Ishikawa (cell line): Measurements from ENCODE around the gene RCOR2.
A peak's percentile ranks its signal among the peaks of the same experiment; 100 is the strongest.

ENCODE experiments used
- CEBPB ChIP-seq: IDR thresholded peaks from 2 replicates; pipeline ENCODE4 v1.6.1; 2012
- CREB1 ChIP-seq: IDR thresholded peaks from 2 replicates; pipeline ENCODE4 v1.6.1; 2012; ENCODE audit warnings: low read depth
- EGR1 ChIP-seq: IDR thresholded peaks from 2 replicates; pipeline ENCODE4 v1.6.1; 2012
- EP300 ChIP-seq: IDR thresholded peaks from 2 replicates; pipeline ENCODE4 v1.6.1; 2012; ENCODE audit warnings: borderline replicate concordance
- FOXM1 ChIP-seq: IDR thresholded peaks from 2 replicates; pipeline ENCODE4 v1.6.1; 2012; ENCODE audit warnings: low read depth, borderline replicate concordance
- NFIC ChIP-seq: IDR thresholded peaks from 2 replicates; pipeline ENCODE4 v1.6.1; 2012
- RAD21 ChIP-seq: IDR thresholded peaks from 2 replicates; pipeline ENCODE4 v1.6.1; 2012; ENCODE audit warnings: low read depth
- REST ChIP-seq: IDR thresholded peaks from 2 replicates; pipeline ENCODE4 v1.6.1; 2012; ENCODE audit warnings: low read depth, mild to moderate bottlenecking
- TAF1 ChIP-seq: IDR thresholded peaks from 2 replicates; pipeline ENCODE4 v1.6.1; 2012; ENCODE audit warnings: low read depth, mild to moderate bottlenecking
- TCF12 ChIP-seq: IDR thresholded peaks from 2 replicates; pipeline ENCODE4 v1.6.1; 2012; ENCODE audit warnings: low read depth
- TEAD4 ChIP-seq: IDR thresholded peaks from 2 replicates; pipeline ENCODE4 v1.6.1; 2012
- USF1 ChIP-seq: IDR thresholded peaks from 2 replicates; pipeline ENCODE4 v1.6.1; 2012
- YY1 ChIP-seq: IDR thresholded peaks from 2 replicates; pipeline ENCODE4 v1.6.1; 2012; ENCODE audit warnings: low read depth
- ZBTB7A ChIP-seq: IDR thresholded peaks from 2 replicates; pipeline ENCODE4 v1.6.1; 2012; ENCODE audit warnings: low read depth
- TF ChIP-seq, protein P1 (sequence below): IDR thresholded peaks from 2 replicates; pipeline ENCODE4 v1.6.1; 2012

Gene RCOR2

GRCh38 chr11:63908631-63909401 is 8.1 kb downstream of the RCOR2 start:
- TF ChIP-seq TAF1 (no peak), EGR1 (peak; percentile 97)

DNA sequence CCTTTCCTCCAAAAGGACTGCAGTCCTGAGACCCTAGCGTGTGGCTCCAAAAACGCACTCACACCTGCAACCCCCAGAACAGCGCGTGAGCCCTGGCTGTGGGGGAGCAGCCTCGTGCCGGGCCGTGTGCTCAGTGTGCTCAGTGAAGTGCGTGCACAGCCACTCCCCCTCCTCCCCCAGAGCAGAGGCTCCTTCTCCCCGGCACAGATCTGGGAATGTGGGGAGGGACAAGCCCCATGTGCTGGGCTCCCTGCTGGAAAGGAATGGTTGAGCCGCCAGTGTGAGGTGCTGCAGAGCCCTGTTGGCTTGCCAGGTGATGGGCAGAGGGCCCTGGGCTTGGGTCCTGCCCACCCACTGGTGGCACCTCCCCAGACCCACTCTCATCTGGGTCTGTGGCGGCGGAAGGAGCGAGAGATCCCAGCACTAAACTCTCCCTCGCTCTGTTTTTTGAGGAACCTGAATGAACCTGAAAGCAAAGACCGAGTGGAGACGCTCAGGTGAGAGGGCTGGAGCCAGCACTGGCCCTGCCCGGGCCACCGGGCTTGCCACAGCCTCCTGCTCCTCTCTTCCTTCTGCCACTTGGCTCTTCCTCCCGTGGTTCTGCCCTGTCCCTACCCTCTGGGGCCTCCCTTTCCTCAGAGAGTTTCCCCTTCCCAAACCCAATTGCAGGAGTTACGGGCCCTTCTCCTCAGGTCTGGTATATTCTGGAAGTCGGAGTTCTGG is 9.0 kb downstream of the RCOR2 start:
- TF ChIP-seq, protein P1, sequence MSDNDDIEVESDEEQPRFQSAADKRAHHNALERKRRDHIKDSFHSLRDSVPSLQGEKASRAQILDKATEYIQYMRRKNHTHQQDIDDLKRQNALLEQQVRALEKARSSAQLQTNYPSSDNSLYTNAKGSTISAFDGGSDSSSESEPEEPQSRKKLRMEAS = peak; percentile 61
- TF ChIP-seq CEBPB = no peak

DNA sequence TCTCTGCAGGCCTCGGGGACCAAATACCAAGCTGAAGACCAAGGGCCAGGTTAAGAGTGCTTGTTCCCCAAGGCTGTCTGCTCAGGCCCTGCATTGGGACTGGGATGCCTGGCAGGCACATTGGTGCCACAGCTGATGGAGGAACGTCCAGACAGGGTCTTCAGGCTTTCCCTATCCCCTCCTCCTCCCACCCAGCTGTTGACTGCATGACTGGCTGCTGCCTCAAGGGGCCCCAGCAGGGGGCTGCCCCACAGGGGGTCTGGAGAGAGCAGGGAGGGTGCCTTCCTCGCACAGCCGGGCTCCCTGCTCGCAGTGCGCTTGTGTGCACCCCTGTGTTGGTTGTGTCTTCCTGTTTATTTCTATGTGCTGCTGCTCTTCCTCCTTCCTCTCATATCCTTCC is 9.9 kb downstream of the RCOR2 start:
- TF ChIP-seq USF1 (no peak), YY1 (no peak), TEAD4 (no peak), TCF12 (no peak), NFIC (no peak), EP300 (no peak), CEBPB (no peak), ZBTB7A (no peak), CREB1 (no peak), FOXM1 (no peak), EGR1 (no peak), TAF1 (no peak), RAD21 (no peak), REST (no peak)
- TF ChIP-seq, protein P1 = no peak

DNA sequence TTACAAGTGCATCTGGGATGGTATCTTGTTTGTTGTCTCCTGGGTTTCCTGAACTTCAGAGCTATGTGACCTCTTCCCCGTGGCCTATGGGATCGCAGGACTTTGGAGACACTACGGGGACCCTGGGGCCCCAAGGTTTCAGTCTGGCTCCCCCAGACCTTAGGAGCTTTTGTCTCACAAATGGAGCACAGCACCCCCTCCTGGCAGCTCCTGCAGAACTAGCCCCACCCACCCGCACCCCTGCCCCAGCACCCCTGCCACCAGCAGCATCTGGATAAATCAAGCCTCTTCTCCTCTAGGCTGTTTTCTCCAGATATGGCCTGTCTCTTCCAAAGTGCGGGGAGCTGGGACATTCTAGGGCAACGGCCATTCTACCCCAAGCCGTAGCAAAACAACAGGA is 10.4 kb downstream of the RCOR2 start:
- TF ChIP-seq TEAD4 = no peak

GRCh38 chr11:63906087-63906486 is 10.9 kb downstream of the RCOR2 start:
- TF ChIP-seq RAD21 (no peak), REST (no peak), NFIC (no peak), CEBPB (no peak), USF1 (no peak), TCF12 (no peak), FOXM1 (no peak), EP300 (no peak), ZBTB7A (no peak), EGR1 (no peak), TEAD4 (no peak), TAF1 (no peak), YY1 (no peak), CREB1 (no peak)
- TF ChIP-seq, protein P1 = no peak

GRCh38 chr11:63905179-63905578 is 11.8 kb downstream of the RCOR2 start:
- TF ChIP-seq CREB1 (no peak), TEAD4 (no peak), NFIC (no peak), FOXM1 (no peak)
